Epidermal melanocyte (primary cell): Measurements from ENCODE around the gene SRC.

Experiments
- DNase-seq: peaks from one replicate; pipeline ENCODE4 v3.0.0; 2011; ENCODE audit warnings: low spot score; ENCODE audit not compliant: insufficient read length

Gene SRC

GRCh38 chr20:37394543-37395409 lies 48.8 kb downstream of the SRC start:
- DNase-seq, result no peak

GRCh38 chr20:37395410-37395797 lies 49.5 kb downstream of the SRC start:
- no peak for DNase-seq

- no peak for DNase-seq
Observed at GRCh38 chr20:37395921-37396415, 50.0 kb downstream of the SRC start.

- no peak for DNase-seq
Observed at GRCh38 chr20:37396416-37397075, 50.6 kb downstream of the SRC start.

- DNase-seq, result no peak
Observed at GRCh38 chr20:37397076-37397953, 51.4 kb downstream of the SRC start.

- no peak for DNase-seq
Observed at GRCh38 chr20:37397954-37398749, 52.2 kb downstream of the SRC start.

GRCh38 chr20:37398750-37399621 lies 53.0 kb downstream of the SRC start:
- DNase-seq, result no peak

- no peak for DNase-seq
Observed at GRCh38 chr20:37401282-37401929, 55.5 kb downstream of the SRC start.

- DNase-seq, result no peak
Observed at GRCh38 chr20:37401930-37402675, 56.2 kb downstream of the SRC start.

- no peak for DNase-seq
Observed at GRCh38 chr20:37403107-37404033, 57.4 kb downstream of the SRC start.

- no peak for DNase-seq
Observed at GRCh38 chr20:37404461-37404890, 58.5 kb downstream of the SRC start.

GRCh38 chr20:37405351-37405897 lies 59.5 kb downstream of the SRC start:
- no peak for DNase-seq

- peak; percentile 54 for DNase-seq
Observed at GRCh38 chr20:37406010-37406998, 60.4 kb downstream of the SRC start.

GRCh38 chr20:37407019-37407566 lies 61.2 kb downstream of the SRC start:
- DNase-seq, result no peak

GRCh38 chr20:37407573-37408002 lies 61.6 kb downstream of the SRC start:
- no peak for DNase-seq
